Measurements from ENCODE around the gene XPA. TPM values are rescaled to one million over a fixed set of nuclear protein-coding genes. Genes with fewer than 3 reads are reported as not detected.

XPA gene
- total RNA-seq, 1 experiment from 2014 or later: 3.0 TPM

- TF ChIP-seq ZNF425 (CRISPR knock-in tag; conservative IDR thresholded peaks at IDR 0.05) (no peak), GTF2I (CRISPR knock-in tag; conservative IDR thresholded peaks at IDR 0.05) (no peak), MXD4 (CRISPR knock-in tag; IDR thresholded peaks at IDR 0.05; ENCODE audit: borderline replicate concordance) (no peak)
Observed at GRCh38 chr9:97721396-97721795, 24.3 kb upstream of the XPA start (continued).

- H3K4me3 Mint-ChIP-seq: no peak overlapping the region
- H3K9me3 Mint-ChIP-seq: peaks cover 12% of the 10 kb centered on the region
- no peak overlapping the region for H3K27ac Mint-ChIP-seq
- no peak for DNase-seq (ENCODE audit: low spot score)
- H3K4me1 Mint-ChIP-seq: peaks cover 11% of the 10 kb centered on the region
- TF ChIP-seq ZNF263 (CRISPR knock-in tag; IDR thresholded peaks at IDR 0.05; ENCODE audit: low read depth) (no peak), ZNF281 (CRISPR knock-in tag; IDR thresholded peaks at IDR 0.05) (no peak), FOXJ3 (CRISPR knock-in tag; IDR thresholded peaks at IDR 0.05; ENCODE audit: borderline replicate concordance) (no peak), SOX15 (CRISPR knock-in tag; IDR thresholded peaks at IDR 0.05) (no peak), IRF1 (CRISPR knock-in tag; IDR thresholded peaks at IDR 0.05) (no peak), ZNF423 (CRISPR knock-in tag; IDR thresholded peaks at IDR 0.05) (no peak), USF1 (CRISPR knock-in tag; IDR thresholded peaks at IDR 0.05) (no peak), NFATC4 (CRISPR knock-in tag; IDR thresholded peaks at IDR 0.05) (no peak), CREM (CRISPR knock-in tag; IDR thresholded peaks at IDR 0.05) (no peak), ZNF232 (CRISPR knock-in tag; IDR thresholded peaks at IDR 0.05) (no peak), EMX1 (CRISPR knock-in tag; IDR thresholded peaks at IDR 0.05) (no peak), CBFB (CRISPR knock-in tag; IDR thresholded peaks at IDR 0.05; ENCODE audit: low read depth) (no peak), IRF2 (CRISPR knock-in tag; IDR thresholded peaks at IDR 0.05; ENCODE audit: borderline replicate concordance, low read depth) (no peak), SMAD4 (CRISPR knock-in tag; IDR thresholded peaks at IDR 0.05) (no peak), ATF1 (CRISPR knock-in tag; IDR thresholded peaks at IDR 0.05) (no peak), PRDM15 (CRISPR knock-in tag; IDR thresholded peaks at IDR 0.05) (no peak), ELF4 (CRISPR knock-in tag; IDR thresholded peaks at IDR 0.05; ENCODE audit: low read depth) (no peak), MAX (CRISPR knock-in tag; IDR thresholded peaks at IDR 0.05) (no peak)
- ChIA-PET POLR2A (interaction anchor here (0.5 kb wide), 1 partner anchor 130 kb away, joined by 3 read pairs; no protein-coding TSS in a partner anchor), CTCF (interaction anchor here (1.2 kb wide), 1 partner anchor 130 kb away, joined by 3 read pairs; no protein-coding TSS in a partner anchor)
- H3K27me3 Mint-ChIP-seq (ENCODE audit: low read depth): peaks cover 23% of the 10 kb centered on the region
- H3K36me3 Mint-ChIP-seq: 0 out of 2 replicates have a peak, but pooled peaks cover 3% of the 10 kb centered on the region
- no peak for ATAC-seq
Observed at GRCh38 chr9:97717866-97718265, 20.7 kb upstream of the XPA start.

Data from WTC11 (cell line).